Activated effector memory CD4-positive, alpha-beta T cell treated with anti-CD3 and anti-CD28 coated beads, Interleukin-2, amount 50 U/mL, for 16 hours (primary cell): ENCODE results near the gene SNX11.
"Not testable (repeated sequence)": the region's sequence is repeated elsewhere in the genome, so short reads cannot be mapped to it uniquely, and the experiment has no call there.

Experiments
- DNase-seq: peaks from one replicate; pipeline ENCODE4 v3.0.0-alpha.2; 2020

Gene SNX11, protein sequence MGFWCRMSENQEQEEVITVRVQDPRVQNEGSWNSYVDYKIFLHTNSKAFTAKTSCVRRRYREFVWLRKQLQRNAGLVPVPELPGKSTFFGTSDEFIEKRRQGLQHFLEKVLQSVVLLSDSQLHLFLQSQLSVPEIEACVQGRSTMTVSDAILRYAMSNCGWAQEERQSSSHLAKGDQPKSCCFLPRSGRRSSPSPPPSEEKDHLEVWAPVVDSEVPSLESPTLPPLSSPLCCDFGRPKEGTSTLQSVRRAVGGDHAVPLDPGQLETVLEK

DNA sequence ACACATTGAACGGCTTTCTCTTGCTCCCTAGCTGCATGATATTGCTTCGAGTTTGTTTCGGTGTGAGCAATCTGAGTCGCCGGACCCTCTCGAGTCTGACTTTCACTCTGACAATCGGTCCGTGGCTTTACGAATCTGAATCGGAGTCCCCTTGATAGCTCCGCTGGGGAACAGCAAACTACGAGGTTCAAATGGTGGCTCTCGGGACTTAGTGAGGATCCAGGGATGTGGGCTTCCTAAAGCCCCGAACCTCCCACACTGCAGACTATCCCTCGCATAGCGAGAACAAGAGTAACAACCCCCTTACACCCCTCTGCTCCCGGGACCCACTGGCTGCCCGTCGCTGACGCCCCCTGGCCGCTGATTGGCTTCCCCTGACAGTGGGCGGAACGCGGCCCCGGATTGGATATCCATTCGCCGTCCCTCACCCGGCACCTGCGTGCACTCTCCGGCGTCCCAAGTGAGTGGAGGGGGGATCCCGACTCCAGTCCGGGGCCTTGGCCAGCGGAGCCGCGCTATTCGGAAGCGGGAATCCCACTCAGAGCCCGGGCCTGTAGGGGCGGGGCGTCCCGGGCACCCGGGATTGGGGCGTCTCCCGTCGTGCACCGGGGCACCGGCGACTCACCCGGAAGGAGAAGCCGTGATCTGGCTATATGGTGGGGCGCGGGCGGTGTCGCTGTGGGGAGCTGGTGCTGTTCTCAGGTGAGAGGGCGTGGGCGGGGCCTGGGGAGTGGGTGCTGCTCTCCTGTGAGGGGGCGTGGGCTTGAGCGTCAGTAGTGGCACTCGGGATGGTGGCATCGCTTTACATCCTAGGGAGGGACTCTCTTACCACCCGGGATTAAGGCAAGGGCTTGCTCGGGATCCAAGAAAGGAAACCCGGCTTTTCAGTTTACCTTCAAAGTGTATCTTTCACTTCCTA is at the start of gene SNX11:
Gene SNX11 (plus strand): TSS at position 630 of the 919 bp plus-strand sequence. CDS start 4,278 bp downstream, outside the sequence.
- peak; percentile 98 for DNase-seq

DNA sequence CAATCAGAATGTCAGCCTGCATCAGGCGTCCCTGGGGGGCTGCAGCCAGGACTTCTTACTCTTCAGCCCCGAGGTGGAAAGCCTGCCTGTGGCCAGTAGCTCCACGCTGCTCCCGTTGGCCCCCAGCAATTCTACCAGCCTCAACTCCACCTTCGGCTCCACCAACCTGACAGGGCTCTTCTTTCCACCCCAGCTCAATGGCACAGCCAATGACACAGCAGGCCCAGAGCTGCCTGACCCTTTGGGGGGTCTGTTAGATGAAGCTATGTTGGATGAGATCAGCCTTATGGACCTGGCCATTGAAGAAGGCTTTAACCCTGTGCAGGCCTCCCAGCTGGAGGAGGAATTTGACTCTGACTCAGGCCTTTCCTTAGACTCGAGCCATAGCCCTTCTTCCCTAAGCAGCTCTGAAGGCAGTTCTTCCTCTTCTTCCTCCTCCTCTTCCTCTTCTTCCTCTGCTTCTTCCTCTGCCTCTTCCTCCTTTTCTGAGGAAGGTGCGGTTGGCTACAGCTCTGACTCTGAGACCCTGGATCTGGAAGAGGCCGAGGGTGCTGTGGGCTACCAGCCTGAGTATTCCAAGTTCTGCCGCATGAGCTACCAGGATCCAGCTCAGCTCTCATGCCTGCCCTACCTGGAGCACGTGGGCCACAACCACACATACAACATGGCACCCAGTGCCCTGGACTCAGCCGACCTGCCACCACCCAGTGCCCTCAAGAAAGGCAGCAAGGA is 49.0 kb upstream of the SNX11 start:
- DNase-seq, result no peak

DNA sequence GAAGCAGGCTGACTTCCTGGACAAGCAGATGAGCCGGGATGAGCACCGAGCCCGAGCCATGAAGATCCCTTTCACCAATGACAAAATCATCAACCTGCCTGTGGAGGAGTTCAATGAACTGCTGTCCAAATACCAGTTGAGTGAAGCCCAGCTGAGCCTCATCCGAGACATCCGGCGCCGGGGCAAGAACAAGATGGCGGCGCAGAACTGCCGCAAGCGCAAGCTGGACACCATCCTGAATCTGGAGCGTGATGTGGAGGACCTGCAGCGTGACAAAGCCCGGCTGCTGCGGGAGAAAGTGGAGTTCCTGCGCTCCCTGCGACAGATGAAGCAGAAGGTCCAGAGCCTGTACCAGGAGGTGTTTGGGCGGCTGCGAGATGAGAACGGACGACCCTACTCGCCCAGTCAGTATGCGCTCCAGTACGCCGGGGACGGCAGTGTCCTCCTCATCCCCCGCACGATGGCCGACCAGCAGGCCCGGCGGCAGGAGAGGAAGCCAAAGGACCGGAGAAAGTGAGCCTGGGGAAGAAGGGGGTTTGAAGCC is 48.4 kb upstream of the SNX11 start:
- no peak for DNase-seq

DNA sequence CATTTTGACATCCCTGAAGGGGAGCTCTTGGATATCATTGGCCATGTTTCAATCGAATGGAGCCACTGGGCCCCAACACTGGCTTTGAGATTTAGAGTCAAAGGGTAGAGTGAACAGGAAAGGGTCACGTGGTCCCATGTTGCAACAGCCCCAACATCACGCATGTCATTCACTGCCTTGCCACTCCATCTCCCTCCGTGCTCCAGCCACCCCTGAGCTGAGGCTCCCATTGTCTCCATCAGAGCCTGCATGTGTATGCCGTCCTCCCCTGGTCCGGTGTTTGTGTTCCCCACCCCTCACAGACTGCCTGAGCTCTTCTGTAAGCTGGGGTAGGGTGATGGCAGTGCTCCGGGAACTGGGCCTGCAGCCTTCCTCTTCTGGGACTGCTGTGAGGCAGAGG is 47.3 kb upstream of the SNX11 start:
- DNase-seq, result no peak

DNA sequence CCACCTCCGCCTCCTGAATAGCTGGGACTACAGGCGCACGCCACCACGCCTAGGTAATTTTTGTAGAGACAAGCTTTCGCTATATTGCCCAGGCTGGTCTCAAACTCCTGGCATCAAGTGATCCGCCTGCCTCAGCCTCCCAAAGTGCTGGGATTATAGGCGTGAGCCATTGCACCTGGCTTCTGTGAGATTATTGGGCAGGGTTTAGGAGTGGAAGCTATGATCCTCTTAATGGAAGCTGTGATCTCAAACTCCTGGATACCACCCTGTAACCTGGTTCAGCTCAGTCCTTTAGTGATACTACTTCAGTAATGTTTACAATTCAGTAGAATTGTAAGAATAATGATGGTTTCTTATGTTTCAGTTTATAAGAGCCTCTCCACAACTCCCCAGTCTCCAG is 45.3 kb upstream of the SNX11 start:
- DNase-seq, result no peak

DNA sequence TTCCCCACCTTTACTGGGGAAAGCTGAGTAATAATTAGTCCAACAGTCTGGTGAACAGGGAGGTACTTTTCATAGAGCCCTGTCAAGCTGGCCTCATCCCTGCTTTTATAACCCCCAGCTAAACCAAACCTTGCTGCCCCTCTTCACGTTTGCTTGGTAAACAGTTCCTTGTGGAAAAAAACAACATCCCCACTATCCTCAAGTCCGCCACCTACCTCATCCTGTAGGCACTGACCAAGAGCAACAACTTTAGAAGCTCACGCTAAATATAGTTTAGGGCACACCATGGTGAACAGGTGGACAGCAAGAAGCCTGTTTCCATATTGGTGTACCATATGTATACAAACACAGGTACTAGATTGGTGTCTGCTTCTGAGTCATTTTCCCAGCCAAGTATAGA is 42.9 kb upstream of the SNX11 start:
- no peak for DNase-seq

DNA sequence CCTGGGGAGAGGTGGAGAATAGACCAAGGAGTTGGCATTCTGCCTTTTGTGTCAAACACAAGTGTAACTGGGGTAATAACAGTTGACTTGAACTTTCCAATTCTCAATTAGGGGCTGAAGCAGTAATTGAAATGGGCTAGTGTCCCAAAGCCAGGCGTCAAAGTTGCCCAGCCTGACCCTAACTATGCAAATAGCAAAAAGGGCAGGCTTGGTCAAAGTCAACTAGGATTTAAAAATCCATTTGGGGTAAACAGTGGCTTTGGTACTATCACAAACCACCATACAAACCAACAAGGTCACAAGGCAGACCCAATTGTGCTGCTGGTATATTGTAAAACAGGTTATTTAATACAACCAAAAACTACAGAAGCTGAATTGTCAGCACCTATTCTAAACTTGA is 41.4 kb upstream of the SNX11 start:
- DNase-seq, result no peak

DNA sequence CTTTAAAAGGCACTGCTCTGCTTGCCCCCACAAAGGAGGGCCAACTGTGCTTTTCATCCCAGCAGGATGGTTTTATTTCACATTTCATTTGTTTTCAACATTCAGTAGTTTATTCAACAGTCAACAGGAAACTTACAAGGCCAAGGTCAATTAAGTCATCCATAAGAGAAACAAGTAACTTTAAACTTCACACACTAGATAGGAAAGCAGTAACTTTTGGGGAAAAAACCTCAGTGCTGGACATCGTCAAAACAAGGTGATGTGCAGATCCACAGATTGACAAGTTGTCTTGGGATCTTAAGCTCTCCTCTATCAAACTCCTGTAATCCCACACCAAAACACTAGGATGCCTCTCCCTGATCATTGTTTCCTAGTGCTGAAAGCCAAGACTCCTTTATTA is 40.9 kb upstream of the SNX11 start:
- no peak for DNase-seq

DNA sequence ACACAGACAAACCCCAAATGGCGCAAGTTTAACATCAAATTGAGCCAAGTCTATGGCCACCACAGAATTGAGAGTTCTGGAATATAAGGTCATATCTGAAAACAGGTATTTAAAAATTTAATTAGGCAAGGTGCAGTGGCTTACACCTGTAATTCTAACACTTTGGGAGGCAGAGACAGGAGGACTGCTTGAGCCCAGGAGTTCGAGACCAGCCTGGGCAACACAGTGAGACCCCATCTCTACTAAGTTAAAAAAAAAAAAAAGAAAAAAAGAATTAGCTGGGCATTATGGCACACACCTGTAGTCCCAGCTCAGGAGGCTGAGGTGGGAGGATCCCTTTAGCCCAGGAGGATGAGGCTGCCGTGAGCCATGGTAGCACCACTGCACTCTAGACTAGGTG is 40.3 kb upstream of the SNX11 start:
- DNase-seq, result no peak

DNA sequence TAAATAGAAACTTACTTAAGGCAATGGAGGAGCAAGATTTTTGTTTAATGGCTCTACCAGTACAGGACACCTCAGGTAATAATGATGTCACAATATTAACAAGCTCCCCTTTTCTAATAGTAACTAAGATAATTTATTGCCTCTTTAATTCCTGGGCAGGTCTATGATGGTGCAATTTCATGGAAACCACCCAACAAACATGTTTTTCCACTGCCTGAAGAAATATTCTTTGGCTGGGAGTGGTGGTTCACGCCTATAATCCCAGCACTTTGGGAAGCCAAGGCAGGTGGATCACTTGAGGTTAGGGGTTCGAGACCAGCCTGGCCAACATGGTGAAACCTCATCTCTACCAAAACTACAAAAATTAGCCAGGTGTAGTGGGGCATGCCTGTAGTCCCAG is 39.8 kb upstream of the SNX11 start:
- not testable (repeated sequence) for DNase-seq

DNA sequence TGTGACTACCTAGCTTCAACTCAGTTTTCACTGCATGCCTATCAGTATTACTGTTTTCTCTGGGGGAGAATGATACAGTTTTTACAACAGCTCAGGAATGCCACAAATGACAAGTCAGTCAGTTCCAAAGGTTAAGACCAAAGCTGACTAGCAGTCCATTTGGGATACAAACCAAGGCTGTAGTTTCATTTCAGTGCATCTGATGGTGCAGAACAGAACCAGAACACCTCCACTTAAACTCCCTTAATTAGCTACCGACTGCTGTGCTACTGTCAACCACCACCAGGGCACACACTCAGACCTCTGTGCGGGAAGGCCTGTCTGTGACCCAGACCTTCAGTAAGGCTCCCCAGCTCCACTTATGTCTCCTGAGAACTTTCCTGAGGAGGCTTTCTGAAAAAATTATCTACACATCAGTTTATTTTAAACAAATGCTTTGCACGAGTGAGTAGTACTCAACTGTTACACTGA is 39.0 kb upstream of the SNX11 start:
- no peak for DNase-seq

DNA sequence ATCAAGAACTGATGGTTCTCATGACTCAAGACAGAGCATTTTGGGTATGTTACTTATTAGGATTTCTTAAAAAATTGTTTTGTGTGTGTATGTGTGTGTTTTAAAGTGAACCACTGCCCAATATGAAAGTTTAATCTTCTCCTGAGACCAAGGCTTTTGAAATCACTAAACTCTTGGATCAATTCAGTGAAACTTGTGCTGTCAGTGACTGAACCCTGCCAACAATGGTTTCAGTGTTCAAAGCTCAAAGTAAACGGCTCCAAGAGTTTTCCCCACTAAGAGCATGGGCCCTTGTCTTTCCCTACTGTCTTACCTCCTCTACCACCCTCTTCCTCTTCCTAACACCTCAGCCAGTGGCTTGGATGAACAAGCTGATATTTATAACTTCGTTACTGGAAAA is 37.4 kb upstream of the SNX11 start:
- DNase-seq, result no peak

DNA sequence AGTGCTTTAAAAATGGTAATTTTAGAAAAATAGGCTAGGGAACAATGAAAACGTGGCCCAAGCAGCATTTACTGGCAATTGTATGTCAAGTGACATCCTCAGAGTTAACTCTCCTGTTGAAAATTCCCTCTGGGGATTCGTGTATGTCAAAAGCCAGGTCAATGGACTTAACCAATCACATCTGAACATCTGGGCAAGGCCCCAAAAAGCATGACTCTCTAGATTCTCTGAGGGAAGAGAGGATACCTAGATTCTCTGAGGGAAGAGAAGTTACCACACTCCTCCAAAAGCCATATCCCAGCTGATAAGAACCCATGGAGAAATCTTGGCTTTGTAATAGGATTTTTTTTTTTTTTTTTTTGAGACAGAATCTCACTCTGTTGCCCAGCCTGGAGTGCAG is 35.9 kb upstream of the SNX11 start:
- DNase-seq, result no peak

DNA sequence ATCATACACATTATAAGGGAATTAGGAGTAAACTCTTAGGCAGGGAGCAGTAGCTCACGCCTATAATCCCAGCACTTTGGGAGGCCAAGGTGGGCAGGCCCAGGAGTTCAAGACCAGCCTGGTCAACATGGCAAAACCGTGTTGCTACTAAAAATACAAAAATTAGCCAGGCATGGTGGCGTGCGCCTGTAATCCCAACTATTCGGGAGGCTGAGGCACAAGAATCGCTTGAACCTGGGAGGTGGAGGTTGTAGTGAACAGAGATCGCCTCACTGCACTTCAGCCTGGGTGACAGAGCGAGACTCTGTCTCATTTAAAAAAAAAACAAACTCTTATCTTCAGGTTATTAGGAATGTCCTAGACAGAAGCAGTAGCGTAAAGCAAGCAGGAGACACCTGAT is 34.8 kb upstream of the SNX11 start:
- not testable (repeated sequence) for DNase-seq

DNA sequence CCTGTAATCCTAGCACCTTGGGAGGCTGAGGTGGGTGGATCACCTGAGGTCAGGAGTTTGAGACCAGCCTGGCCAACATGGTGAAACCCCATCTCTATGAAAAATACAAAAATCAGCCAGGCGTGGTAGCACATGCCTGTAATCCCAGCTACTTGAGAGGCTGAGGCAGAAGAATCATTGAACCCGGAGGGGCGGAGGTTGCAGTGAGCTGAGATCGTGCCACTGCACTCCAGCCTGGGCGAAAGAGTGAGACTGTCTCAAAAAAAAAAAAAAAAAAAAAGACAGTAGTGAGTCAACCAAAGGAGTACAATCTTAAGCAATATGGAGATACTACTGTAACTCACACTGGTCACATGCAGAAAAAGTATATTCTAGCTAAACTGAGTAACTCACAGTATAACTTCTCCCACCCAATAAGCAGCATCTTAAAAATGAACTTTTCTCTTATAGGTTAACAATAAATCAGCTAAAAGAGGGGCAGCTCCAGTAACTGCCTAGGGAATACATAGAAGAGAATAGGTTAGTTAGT is 33.9 kb upstream of the SNX11 start:
- DNase-seq, result not testable (repeated sequence)

DNA sequence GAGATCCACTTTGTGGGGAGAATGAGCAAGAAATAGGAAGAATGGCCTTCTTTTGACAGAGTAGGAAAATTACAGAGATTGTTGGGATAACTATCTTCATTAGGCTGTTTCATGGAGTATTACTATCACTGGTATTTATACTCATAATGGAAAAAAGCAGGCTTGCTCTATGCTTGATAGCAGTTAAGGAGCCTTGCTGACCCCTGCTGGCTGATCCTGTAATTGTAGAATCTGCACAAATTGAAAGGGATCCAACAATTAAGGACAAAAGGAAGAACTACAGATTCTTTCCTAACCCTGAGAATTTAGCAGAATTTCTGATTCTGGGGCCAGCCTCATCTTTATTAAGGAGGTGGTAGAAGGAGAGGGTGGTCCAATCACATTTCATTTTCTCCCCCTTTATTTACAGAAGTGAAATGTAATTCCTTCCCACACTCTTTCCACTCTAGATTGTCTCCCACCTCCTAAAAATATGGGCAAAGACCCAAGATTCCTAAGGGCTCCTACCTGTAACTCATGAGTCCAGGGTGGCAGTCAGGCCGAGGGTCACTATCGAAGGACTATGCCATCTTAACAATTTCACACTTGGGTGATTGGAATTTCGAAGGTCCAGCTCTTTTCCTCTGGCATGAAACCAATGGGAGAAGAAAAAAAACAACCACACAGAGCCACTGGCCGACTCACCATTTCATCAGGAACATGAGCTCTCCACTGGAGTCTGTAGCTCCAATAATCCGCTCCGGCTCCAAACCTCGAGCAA is 33.1 kb upstream of the SNX11 start:
- DNase-seq, result peak; percentile 88

DNA sequence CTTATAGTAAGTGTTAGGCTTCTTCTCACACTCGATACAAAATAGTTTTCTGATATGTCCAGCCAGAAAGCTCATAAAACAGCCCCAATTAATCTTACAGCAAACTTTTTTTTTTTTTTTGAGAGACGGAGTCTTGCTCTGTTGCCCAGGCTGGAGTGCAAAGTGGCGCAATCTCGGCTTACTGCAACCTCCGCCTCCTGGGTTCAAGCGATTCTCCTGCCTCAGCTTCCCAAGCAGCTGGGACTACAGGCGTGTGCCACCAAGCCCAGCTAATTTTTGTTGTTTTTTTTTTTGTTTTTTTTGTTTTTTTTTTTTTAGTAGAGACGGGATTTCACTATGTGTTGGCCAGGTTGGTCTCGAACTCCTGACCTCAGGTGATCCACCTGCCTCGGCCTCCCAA is 30.4 kb upstream of the SNX11 start:
- DNase-seq, result not testable (repeated sequence)

DNA sequence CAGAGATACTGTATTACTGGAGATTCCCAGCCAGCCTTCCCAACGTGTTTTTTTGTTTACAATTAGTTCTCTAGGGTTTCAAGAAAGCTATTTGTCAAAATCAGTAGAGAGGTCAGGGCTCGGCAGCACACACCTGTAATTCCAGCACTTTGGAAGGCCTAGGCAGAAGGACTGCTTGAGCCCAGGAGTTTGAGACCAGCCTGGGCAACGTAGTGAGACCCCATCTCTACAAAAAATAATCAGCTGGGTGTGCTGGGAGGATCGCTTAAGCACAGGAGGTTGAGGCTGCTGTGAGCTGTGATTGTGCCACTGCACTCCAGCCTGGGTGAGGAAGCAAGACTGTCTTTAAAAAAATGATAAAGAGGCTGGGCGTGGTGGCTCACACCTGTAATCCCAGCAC is 25.7 kb upstream of the SNX11 start:
- DNase-seq, result no peak

DNA sequence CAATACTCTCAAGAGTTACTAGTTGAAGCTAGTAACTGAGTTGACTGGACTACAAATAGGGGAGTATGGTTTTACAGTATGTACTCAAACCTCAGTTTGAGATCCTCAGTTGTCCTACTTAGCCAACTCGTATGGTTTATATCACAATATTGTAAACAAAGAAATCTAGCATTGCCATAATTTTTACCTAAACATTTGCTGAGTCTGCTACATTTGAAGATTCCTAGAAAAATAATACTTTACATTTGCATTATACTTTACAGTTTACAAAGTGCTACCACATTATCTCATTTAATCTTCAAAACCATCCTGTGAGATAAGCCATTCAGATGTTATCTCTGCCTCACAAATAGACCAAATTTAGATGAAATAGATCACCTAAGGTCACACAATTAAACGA is 22.6 kb upstream of the SNX11 start:
- DNase-seq, result no peak

DNA sequence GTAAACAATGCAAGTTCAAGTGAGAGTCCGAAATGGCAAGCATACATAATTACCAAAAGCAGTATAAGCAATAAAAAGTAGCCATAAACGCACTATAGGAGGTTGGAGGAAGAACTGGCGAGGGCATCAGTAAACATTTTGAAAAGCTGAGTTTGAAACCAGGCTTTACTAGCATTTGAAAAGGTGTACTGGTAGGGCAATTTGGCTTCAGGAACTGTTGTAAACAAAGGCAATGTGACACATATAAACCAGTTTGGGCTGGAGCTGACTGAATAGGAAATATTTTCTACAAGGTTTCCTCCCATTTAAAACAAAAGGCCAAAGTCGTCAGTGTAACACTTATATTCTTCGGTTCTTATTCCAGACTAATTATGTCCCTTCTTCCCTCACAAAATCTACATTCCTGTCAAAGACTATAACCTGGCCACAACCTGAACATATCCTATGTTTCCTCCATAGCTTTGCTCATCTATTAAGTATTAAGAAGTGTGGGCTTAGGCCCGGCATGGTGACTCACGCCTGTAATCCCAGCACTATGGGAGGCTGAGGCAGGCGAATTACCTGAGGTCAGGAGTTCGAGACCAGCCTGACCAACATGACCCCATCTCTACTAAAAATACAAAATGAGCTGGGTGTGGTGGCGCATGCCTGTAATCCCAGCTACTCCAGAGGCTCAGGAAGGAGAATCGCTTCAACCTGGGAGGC is 14.1 kb upstream of the SNX11 start:
- no peak for DNase-seq

DNA sequence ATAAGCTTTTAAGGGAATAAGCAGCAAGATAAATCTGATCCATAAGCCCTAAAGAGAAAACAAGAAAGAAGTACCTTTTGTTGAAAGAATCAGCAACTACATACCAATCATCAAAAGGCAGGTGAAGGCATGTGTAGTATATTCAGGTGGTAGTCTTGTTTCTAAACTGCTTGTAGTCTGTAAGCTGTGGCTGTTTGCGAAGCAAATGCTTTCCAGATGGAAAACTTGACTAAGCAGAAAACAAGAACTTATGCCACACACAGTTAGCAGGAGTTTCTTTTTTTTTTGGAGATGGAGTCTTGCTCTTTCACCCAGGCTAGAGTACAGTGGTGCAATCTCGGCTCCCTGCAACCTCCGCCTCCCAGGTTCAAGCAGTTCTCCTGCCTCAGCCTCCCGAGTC is 12.0 kb upstream of the SNX11 start:
- DNase-seq, result no peak

DNA sequence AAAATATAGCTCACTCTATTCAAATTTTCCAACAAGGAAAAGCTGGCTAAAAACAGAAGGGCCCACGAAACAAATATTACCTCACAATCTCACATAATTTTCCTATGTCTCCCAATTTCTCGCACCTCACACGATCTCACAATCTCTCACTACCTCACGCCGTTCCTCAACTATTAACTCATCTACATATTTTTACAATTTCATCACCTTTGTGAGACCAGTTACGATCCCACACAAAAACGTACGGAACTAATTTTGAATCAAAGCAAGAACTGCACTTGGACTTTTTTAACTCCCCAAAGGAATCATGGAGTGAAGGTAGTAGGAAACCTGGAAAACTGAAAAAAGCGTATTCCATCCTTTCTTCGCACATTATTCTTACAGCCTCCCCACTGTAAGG is 7.4 kb upstream of the SNX11 start:
- DNase-seq, result no peak
